RWPE2 (cell line): ENCODE measurements around the gene ACTL6B.
"Not testable (repeated sequence)": the region's sequence is repeated elsewhere in the genome, so short reads cannot be mapped to it uniquely, and the experiment has no call there.

Experiments
- ATAC-seq: fragments of 200-7000 bp; cut with Tn5 transposase; 3 replicates; pipeline ENCODE4 v1.9.1; 2021; ENCODE audit warnings: low read depth
- DNase-seq: peaks from one replicate; pipeline ENCODE4 v3.0.0-alpha.2; 2020; ENCODE audit warnings: low spot score
- H3K27ac ChIP-seq: fragments of 450-650 bp; 2 replicates; pipeline ENCODE4 v1.5.1; 2017; ENCODE audit warnings: mild to moderate bottlenecking; ENCODE audit not compliant: poor library complexity, severe bottlenecking
- H3K27me3 ChIP-seq: fragments of 250-450 bp; sonication (Bioruptor Pico); 2 replicates; pipeline ENCODE4 v1.5.1; 2021; ENCODE audit warnings: mild to moderate bottlenecking, moderate library complexity; ENCODE audit not compliant: insufficient read depth, poor library complexity, severe bottlenecking
- H3K36me3 ChIP-seq: fragments of 250-450 bp; sonication (Bioruptor Pico); 2 replicates; pipeline ENCODE4 v1.5.1; 2020; ENCODE audit warnings: low read depth, mild to moderate bottlenecking, moderate library complexity
- H3K4me1 ChIP-seq: fragments of 250-450 bp; sonication (Bioruptor Pico); 2 replicates; pipeline ENCODE4 v1.5.1; 2021; ENCODE audit warnings: mild to moderate bottlenecking, moderate library complexity; ENCODE audit not compliant: insufficient read depth, poor library complexity, severe bottlenecking
- H3K4me3 ChIP-seq: fragments of 250-450 bp; sonication (Bioruptor Pico); 2 replicates; pipeline ENCODE4 v1.5.1; 2021; ENCODE audit warnings: mild to moderate bottlenecking, moderate library complexity; ENCODE audit not compliant: severe bottlenecking
- H3K9me3 ChIP-seq: fragments of 250-450 bp; sonication (Bioruptor Pico); 2 replicates; pipeline ENCODE4 v1.5.1; 2021; ENCODE audit warnings: mild to moderate bottlenecking, moderate library complexity; ENCODE audit not compliant: severe bottlenecking
- TF ChIP-seq, protein P1 (sequence below): fragments of 450-650 bp; IDR thresholded peaks from one replicate; pipeline ENCODE4 v1.5.1; 2017; ENCODE audit warnings: mild to moderate bottlenecking, moderate library complexity; ENCODE audit not compliant: poor library complexity, severe bottlenecking

The ACTL6B gene

DNA sequence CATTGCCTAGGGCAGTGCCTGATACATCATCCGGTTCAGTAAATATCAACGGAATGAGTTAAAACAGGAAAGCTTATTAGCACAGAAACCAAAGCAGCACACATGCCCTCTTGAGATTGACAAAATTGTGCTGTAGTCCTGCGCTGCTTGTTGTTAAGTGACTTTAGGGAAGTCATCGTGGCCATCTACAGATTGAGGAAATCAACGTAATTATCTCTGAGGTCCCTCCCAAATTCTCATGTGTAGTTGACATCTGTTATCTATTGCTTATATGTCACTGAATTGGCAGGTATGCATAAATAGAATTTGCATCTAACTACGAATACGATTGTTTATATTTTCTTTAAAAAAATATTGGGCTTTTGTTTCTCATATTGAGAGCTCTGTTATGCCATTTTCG lies 13.8 kb upstream of the ACTL6B start:
- Histone ChIP-seq H3K36me3 (no peaks in the 10 kb centered on the region), H3K9me3 (no peaks in the 10 kb centered on the region), H3K27me3 (no peaks in the 10 kb centered on the region), H3K27ac (no peak overlapping the region), H3K4me3 (no peak overlapping the region), H3K4me1 (no peaks in the 10 kb centered on the region)
- DNase-seq (no peak), ATAC-seq (no peak)
- TF ChIP-seq, protein P1, sequence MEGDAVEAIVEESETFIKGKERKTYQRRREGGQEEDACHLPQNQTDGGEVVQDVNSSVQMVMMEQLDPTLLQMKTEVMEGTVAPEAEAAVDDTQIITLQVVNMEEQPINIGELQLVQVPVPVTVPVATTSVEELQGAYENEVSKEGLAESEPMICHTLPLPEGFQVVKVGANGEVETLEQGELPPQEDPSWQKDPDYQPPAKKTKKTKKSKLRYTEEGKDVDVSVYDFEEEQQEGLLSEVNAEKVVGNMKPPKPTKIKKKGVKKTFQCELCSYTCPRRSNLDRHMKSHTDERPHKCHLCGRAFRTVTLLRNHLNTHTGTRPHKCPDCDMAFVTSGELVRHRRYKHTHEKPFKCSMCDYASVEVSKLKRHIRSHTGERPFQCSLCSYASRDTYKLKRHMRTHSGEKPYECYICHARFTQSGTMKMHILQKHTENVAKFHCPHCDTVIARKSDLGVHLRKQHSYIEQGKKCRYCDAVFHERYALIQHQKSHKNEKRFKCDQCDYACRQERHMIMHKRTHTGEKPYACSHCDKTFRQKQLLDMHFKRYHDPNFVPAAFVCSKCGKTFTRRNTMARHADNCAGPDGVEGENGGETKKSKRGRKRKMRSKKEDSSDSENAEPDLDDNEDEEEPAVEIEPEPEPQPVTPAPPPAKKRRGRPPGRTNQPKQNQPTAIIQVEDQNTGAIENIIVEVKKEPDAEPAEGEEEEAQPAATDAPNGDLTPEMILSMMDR: no peak

GRCh38 chr7:100669106-100669505 lies 12.9 kb upstream of the ACTL6B start:
- DNase-seq, H3K36me3 ChIP-seq, ATAC-seq: not testable (repeated sequence)

GRCh38 chr7:100668069-100668449 lies 11.8 kb upstream of the ACTL6B start:
- no peaks in the 10 kb centered on the region for H3K4me1 ChIP-seq
- H3K36me3 ChIP-seq: no peaks in the 10 kb centered on the region
- ATAC-seq (no peak), DNase-seq (no peak)
- H3K4me3 ChIP-seq: no peak overlapping the region
- H3K27me3 ChIP-seq: no peaks in the 10 kb centered on the region
- TF ChIP-seq, protein P1: no peak
- H3K27ac ChIP-seq: no peak overlapping the region
- H3K9me3 ChIP-seq: no peaks in the 10 kb centered on the region

More at GRCh38 chr7:100669106-100669505, 12.9 kb upstream of the ACTL6B start:
- H3K4me1 ChIP-seq, H3K27ac ChIP-seq, H3K9me3 ChIP-seq, H3K4me3 ChIP-seq, H3K27me3 ChIP-seq: not testable (repeated sequence)

DNA sequence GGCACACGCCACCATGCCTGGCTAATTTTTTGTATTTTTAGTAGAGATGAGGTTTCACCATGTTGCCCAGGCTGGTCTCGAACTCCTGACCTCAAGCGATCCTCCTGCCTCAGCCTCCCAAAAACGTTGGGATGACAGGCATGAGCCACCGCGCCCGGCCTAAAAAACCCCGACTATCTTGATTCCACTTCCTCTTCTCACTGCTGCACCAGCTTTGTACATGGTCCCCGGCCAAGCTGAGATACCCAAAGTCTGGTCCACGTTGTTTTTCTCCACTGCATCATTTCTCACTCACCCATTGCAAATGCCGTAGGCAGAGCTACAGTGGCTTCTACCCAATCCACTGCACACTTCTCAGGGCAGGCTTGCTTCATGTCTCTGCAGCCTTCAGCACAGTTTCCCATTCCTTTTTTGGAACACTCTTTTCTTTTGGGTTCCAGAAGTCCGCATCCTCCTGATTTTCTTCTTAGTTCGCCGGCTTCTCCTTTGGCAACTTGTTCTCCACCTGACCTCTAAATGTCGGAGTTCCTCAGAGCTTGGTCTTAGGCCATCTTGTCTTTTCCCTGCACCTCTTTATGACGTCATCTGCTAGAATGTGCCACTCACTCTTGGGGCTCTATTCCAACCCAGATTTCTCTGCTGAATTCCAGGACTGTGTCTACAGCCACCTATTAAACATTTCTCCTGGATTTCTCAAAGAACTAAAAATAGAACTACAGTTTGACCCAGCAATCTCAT lies 11.3 kb upstream of the ACTL6B start:
- no peaks in the 10 kb centered on the region for H3K9me3 ChIP-seq
- no peak overlapping the region for H3K27ac ChIP-seq
- no peaks in the 10 kb centered on the region for H3K36me3 ChIP-seq
- TF ChIP-seq, protein P1: no peak
- H3K4me3 ChIP-seq: no peak overlapping the region
- ATAC-seq: no peak
- H3K4me1 ChIP-seq: no peaks in the 10 kb centered on the region
- H3K27me3 ChIP-seq: no peaks in the 10 kb centered on the region
- no peak for DNase-seq

DNA sequence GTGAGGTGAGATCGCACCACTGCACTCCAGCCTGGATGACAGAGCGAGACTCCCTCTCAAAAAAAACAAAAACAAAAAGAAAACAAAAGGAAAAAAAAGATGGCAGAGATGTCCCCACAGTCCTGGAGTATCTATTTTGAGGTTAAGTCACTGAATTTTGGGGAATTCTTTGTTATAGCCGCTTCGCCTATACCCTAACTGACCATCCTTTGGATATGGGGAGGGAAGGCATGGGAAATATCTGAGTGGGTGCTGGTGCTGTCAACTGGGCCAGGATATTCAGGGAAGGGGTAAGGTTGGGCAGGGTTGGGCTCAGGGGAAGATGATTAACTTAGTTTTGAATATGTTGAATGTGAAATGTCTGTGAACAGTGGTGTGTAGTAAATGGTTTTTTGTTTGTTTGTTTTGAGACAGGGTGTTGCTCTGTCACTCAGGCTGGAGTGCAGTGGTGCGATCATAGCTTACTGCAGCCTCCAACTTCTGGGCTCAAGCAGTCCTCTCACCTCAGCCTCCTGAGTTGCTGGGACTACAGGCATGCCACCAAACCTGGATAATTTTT lies 9.0 kb upstream of the ACTL6B start:
- H3K27ac ChIP-seq: no peak overlapping the region
- H3K36me3 ChIP-seq: no peaks in the 10 kb centered on the region
- no peaks in the 10 kb centered on the region for H3K4me1 ChIP-seq
- H3K9me3 ChIP-seq: no peaks in the 10 kb centered on the region
- DNase-seq (no peak), ATAC-seq (no peak)
- no peak overlapping the region for H3K4me3 ChIP-seq
- no peaks in the 10 kb centered on the region for H3K27me3 ChIP-seq
- TF ChIP-seq, protein P1: no peak

DNA sequence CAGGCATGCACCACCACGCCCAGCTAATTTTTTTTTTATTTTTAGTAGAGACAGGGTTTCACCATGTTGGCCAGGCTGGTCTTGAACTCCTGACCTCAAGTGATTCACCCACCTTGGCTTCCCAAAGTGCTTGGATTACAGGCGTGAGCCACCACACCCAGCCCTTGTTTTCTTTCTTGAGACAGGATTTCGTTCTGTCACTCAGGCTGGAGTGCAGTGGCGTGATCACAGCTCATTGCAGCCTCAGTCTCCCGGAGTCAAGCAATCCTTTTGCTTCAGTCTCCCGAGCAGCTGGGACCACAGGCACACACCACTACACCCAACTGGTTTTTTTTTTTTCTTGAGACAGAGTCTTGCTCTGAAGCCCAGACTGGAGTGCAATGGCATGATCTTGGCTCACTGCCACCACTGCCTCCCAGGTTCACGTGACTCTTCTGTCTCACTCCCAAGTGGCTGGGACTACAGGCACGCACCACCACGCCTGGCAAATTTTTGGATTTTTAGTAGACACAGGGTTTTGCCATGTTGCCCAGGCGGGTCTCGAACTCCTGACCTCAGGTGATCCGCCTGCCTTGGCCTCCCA lies 6.0 kb upstream of the ACTL6B start:
- H3K27me3 ChIP-seq, H3K4me1 ChIP-seq, H3K36me3 ChIP-seq, ATAC-seq, H3K9me3 ChIP-seq, H3K27ac ChIP-seq, H3K4me3 ChIP-seq, DNase-seq: not testable (repeated sequence)
